Neural progenitor cell (in vitro differentiated cells): ENCODE measurements around the gene PSMD11. TPM values are rescaled to one million over a fixed set of nuclear protein-coding genes. Genes with fewer than 3 reads are reported as not detected.

Experiments used
- DNase-seq: peaks from one replicate; pipeline ENCODE4 v3.0.0-alpha.2; 2016; ENCODE audit warnings: low spot score
- H2AFZ ChIP-seq: fragments of 200-600 bp; sonication (generic); replicated peaks from 2 replicates; pipeline ENCODE4 v1.6.1; 2016; ENCODE audit warnings: antibody characterized with exemption
- H3F3A ChIP-seq: fragments of 200-600 bp; sonication (generic); 2 replicates; pipeline ENCODE4 v1.6.1; 2016; ENCODE audit warnings: antibody characterized with exemption, low read depth
- H3K27ac ChIP-seq: fragments of 200-600 bp; sonication (generic); 2 replicates; pipeline ENCODE4 v1.5.1; 2016; ENCODE audit warnings: mild to moderate bottlenecking
- H3K27me3 ChIP-seq: fragments of 200-600 bp; sonication (generic); 2 replicates; pipeline ENCODE4 v1.6.1; 2016; ENCODE audit warnings: mild to moderate bottlenecking, moderate library complexity
- H3K36me3 ChIP-seq: fragments of 200-600 bp; sonication (generic); 2 replicates; pipeline ENCODE4 v1.5.1; 2016
- H3K4me1 ChIP-seq: fragments of 200-600 bp; sonication (generic); 2 replicates; pipeline ENCODE4 v1.6.1; 2016; ENCODE audit warnings: mixed run types
- H3K4me2 ChIP-seq: fragments of 200-600 bp; sonication (generic); 2 replicates; pipeline ENCODE4 v1.6.1; 2016
- H3K4me3 ChIP-seq: fragments of 200-600 bp; sonication (generic); 2 replicates; pipeline ENCODE4 v1.5.1; 2016
- H3K79me2 ChIP-seq: fragments of 200-600 bp; sonication (generic); 2 replicates; pipeline ENCODE4 v1.6.1; 2016; ENCODE audit warnings: low read depth
- H3K9ac ChIP-seq: fragments of 200-600 bp; sonication (generic); 2 replicates; pipeline ENCODE4 v1.6.1; 2016
- H3K9me3 ChIP-seq: fragments of 200-600 bp; sonication (generic); 2 replicates; pipeline ENCODE4 v1.5.1; 2016; ENCODE audit warnings: low read depth
- H4K20me1 ChIP-seq: fragments of 200-600 bp; sonication (generic); 2 replicates; pipeline ENCODE4 v1.6.1; 2016; ENCODE audit warnings: low read depth
- H3K27ac Mint-ChIP-seq: 3 replicates; pipeline ENCODE4 v1.8.0; 2021; ENCODE audit warnings: mixed read lengths
- H3K27me3 Mint-ChIP-seq: 2 replicates; pipeline ENCODE4 v1.8.0; 2022; ENCODE audit warnings: low read depth, mild to moderate bottlenecking, inconsistent platforms, moderate library complexity, mixed read lengths; ENCODE audit not compliant: insufficient read depth
- H3K36me3 Mint-ChIP-seq: 3 replicates; pipeline ENCODE4 v1.8.0; 2021; ENCODE audit warnings: mixed read lengths
- H3K4me1 Mint-ChIP-seq: 3 replicates; pipeline ENCODE4 v1.8.0; 2021; ENCODE audit warnings: mixed read lengths
- H3K4me3 Mint-ChIP-seq: 3 replicates; pipeline ENCODE4 v1.8.0; 2021; ENCODE audit warnings: mild to moderate bottlenecking, moderate library complexity, mixed read lengths
- H3K9me3 Mint-ChIP-seq: 3 replicates; pipeline ENCODE4 v1.8.0; 2020; ENCODE audit warnings: mixed read lengths
- EZH2 ChIP-seq: fragments of 200-600 bp; sonication (generic); IDR thresholded peaks from 2 replicates; pipeline ENCODE4 v1.6.1; 2017; ENCODE audit warnings: antibody characterized with exemption, mild to moderate bottlenecking, moderate library complexity
- EZH2phosphoT487 ChIP-seq: fragments of 200-600 bp; sonication (generic); IDR thresholded peaks from 2 replicates; pipeline ENCODE4 v1.6.1; 2017; ENCODE audit warnings: antibody characterized with exemption
- total RNA-seq: library from RNA; depleted of rRNA; stranded (reverse); fragments of >200 nt; gene quantifications from 2 replicates; pipeline ENCODE4 v1.2.3, GENCODE V29; 2015; ENCODE audit warnings: low replicate concordance
- TF ChIP-seq, protein P1 (sequence below): fragments of 200-600 bp; sonication (generic); IDR thresholded peaks from 2 replicates; pipeline ENCODE4 v1.5.1; 2017; ENCODE audit warnings: antibody characterized with exemption, mild to moderate bottlenecking

The PSMD11 gene
- total RNA-seq, 1 donor from 2014 or later, result 101 TPM

DNA sequence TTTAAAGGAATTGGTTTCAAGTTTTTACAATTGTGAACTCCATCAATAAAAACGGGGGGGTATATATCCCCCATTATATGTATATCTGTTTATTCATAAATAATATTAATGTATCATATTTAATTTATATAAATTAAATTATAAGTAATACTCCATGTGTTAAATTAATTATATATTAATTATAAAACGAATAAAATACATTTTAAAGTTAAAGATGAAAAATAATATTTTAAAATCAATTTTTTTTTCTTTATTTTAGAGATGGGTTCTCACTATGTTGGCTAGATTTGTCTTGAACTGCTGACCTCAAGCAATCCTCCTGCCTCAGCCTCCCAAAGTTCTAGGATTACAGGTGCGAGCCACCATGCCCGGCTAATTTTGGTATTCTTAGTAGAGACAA, 17.4 kb upstream of the PSMD11 start:
- no peak overlapping the region for H2AFZ ChIP-seq
- no peaks in the 10 kb centered on the region for H3K36me3 ChIP-seq
- no peaks in the 10 kb centered on the region for H3K27me3 ChIP-seq
- no peaks in the 10 kb centered on the region for H3K4me1 Mint-ChIP-seq
- H3K27ac ChIP-seq, result no peak overlapping the region
- no peak overlapping the region for H3K4me2 ChIP-seq
- peaks cover 4% of the 10 kb centered on the region for H3K27me3 Mint-ChIP-seq
- no peak for DNase-seq
- no peaks in the 10 kb centered on the region for H3K79me2 ChIP-seq
- no peaks in the 10 kb centered on the region for H3F3A ChIP-seq
- H3K4me3 Mint-ChIP-seq, result no peak overlapping the region
- no peak overlapping the region for H3K9ac ChIP-seq
- H3K4me1 ChIP-seq, result no peaks in the 10 kb centered on the region
- H3K9me3 Mint-ChIP-seq, result peaks cover 16% of the 10 kb centered on the region
- H3K36me3 Mint-ChIP-seq, result no peaks in the 10 kb centered on the region
- H3K4me3 ChIP-seq, result no peak overlapping the region
- H3K27ac Mint-ChIP-seq, result no peak overlapping the region
- H3K9me3 ChIP-seq, result no peaks in the 10 kb centered on the region
- no peaks in the 10 kb centered on the region for H4K20me1 ChIP-seq
- TF ChIP-seq, protein P1, sequence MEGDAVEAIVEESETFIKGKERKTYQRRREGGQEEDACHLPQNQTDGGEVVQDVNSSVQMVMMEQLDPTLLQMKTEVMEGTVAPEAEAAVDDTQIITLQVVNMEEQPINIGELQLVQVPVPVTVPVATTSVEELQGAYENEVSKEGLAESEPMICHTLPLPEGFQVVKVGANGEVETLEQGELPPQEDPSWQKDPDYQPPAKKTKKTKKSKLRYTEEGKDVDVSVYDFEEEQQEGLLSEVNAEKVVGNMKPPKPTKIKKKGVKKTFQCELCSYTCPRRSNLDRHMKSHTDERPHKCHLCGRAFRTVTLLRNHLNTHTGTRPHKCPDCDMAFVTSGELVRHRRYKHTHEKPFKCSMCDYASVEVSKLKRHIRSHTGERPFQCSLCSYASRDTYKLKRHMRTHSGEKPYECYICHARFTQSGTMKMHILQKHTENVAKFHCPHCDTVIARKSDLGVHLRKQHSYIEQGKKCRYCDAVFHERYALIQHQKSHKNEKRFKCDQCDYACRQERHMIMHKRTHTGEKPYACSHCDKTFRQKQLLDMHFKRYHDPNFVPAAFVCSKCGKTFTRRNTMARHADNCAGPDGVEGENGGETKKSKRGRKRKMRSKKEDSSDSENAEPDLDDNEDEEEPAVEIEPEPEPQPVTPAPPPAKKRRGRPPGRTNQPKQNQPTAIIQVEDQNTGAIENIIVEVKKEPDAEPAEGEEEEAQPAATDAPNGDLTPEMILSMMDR, result no peak

DNA sequence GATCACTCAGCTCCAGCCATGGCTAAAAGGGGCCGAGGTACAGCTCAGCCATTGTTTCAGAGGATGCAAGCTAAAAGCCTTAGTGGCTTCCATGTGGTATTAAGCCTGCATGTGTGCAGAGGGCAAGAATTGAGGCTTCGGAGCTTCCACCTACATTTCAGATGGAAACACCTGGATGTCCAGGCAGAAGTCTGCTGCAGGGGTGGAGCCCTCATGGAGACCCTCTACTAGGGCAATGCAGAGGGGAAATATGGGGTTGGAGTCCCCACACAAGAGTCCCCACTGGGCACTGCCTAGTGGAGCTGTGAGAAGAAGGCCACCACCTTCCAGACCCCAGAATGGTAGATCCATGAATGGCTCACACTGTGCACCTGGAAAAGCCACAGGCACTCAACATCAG, 14.7 kb upstream of the PSMD11 start:
- Histone ChIP-seq H3K9ac (no peak overlapping the region), H2AFZ (no peak overlapping the region), H3K4me3 (no peak overlapping the region)

DNA sequence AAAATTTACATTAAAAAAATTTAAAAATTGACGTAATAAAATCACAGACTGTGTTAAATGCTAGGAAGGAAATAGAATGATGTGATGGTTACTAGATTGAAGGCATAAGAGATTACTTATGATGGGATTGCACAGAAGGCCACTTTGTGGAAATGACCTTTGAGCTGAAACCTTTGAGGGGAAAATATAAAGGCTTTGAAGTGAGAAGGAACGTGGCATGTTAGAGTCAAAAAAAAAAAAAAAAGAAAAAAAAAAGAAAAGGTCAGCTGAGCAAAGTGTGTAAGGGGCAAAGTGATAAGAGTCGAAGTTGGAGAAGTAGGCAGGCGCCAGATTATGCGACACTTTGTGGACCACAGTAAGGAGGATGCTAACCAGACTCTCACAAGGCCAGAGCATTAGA, 3.6 kb upstream of the PSMD11 start:
- H3K9me3 Mint-ChIP-seq, result peaks cover 11% of the 10 kb centered on the region
- TF ChIP-seq, protein P1, result no peak
- TF ChIP-seq EZH2 (no peak), EZH2phosphoT487 (no peak)
- no peak overlapping the region for H2AFZ ChIP-seq

More for the DNA sequence above, 14.7 kb upstream of the PSMD11 start:
- Histone ChIP-seq H3K79me2 (no peaks in the 10 kb centered on the region), H3K4me1 (no peaks in the 10 kb centered on the region), H3F3A (no peaks in the 10 kb centered on the region), H3K4me2 (no peak overlapping the region), H3K36me3 (no peaks in the 10 kb centered on the region), H3K27me3 (no peaks in the 10 kb centered on the region), H3K9me3 (no peaks in the 10 kb centered on the region), H3K27ac (no peak overlapping the region), H4K20me1 (no peaks in the 10 kb centered on the region)
- H3K4me1 Mint-ChIP-seq, result no peaks in the 10 kb centered on the region
- no peak for DNase-seq
- TF ChIP-seq EZH2phosphoT487 (no peak), EZH2 (no peak)
- TF ChIP-seq, protein P1, result no peak
- peaks cover 16% of the 10 kb centered on the region for H3K9me3 Mint-ChIP-seq
- H3K4me3 Mint-ChIP-seq, result no peak overlapping the region
- H3K27ac Mint-ChIP-seq, result no peak overlapping the region
- no peaks in the 10 kb centered on the region for H3K36me3 Mint-ChIP-seq
- H3K27me3 Mint-ChIP-seq, result peaks cover 7% of the 10 kb centered on the region

More for the DNA sequence above, 3.6 kb upstream of the PSMD11 start:
- H3K36me3 Mint-ChIP-seq, result no peaks in the 10 kb centered on the region
- H3K4me3 Mint-ChIP-seq, result no peak overlapping the region
- H3K79me2 ChIP-seq, result peaks cover 14% of the 10 kb centered on the region
- H3K4me3 ChIP-seq, result no peak overlapping the region
- H3K9ac ChIP-seq, result no peak overlapping the region
- peaks cover 11% of the 10 kb centered on the region for H4K20me1 ChIP-seq
- no peak overlapping the region for H3K4me2 ChIP-seq
- no peaks in the 10 kb centered on the region for H3K4me1 ChIP-seq
- peaks cover 3% of the 10 kb centered on the region for H3K27me3 Mint-ChIP-seq
- no peaks in the 10 kb centered on the region for H3F3A ChIP-seq
- H3K27me3 ChIP-seq, result peaks cover 12% of the 10 kb centered on the region
- no peak overlapping the region for H3K27ac Mint-ChIP-seq
- H3K27ac ChIP-seq, result no peak overlapping the region
- H3K9me3 ChIP-seq, result no peaks in the 10 kb centered on the region
- no peaks in the 10 kb centered on the region for H3K36me3 ChIP-seq
- no peak for DNase-seq
- peaks cover 8% of the 10 kb centered on the region for H3K4me1 Mint-ChIP-seq
